GM21367 (cell line): ENCODE data around the gene GPHA2.
"Not testable (repeated sequence)": the region's sequence is repeated elsewhere in the genome, so short reads cannot be mapped to it uniquely, and the experiment has no call there.

ENCODE experiments used
- ATAC-seq: cut with Tn5 transposase; IDR thresholded peaks from one replicate; pipeline ENCODE4 v1.9.1; 2021; ENCODE audit not compliant: unreplicated experiment

The GPHA2 gene, protein sequence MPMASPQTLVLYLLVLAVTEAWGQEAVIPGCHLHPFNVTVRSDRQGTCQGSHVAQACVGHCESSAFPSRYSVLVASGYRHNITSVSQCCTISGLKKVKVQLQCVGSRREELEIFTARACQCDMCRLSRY

DNA sequence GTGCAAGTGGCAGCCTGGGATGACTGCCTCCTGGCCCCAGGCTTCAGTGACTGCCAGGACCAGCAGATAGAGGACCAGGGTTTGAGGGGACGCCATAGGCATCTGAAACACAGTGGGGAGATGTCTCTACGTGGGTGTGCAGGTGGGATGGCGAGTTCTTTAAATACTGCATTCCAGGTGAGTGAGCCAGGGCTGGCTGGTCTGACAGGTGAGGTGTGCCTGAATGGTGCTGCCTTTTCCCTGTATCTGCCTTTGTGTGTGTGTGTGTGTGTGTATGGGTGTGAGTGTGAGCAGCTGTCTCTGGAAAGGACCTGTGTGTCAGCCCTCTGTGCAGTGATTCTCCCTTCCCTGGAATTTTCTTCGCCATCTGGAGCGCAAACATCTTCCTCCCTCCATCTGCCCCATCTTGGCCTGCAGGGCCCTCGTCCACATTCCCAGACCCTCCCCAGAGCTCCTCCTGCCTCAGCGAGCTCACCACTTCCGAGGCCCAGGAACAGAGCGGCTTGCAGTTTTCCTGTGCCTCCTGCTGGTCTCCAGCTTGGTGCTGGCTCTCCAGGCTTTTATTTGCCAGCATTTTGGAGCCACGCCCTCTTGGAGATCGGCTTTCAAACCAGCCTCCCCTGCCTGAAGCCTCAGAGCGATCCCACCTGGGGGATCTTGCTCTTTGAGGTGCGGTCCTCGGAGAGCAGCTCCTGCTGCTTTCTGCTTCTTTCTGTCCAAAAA lies at the start of gene GPHA2:
GPHA2 (minus strand) TSS at position 535 of the 723 bp plus-strand sequence; CDS start at position 102, 433 bp downstream.
- ATAC-seq: no peak

DNA sequence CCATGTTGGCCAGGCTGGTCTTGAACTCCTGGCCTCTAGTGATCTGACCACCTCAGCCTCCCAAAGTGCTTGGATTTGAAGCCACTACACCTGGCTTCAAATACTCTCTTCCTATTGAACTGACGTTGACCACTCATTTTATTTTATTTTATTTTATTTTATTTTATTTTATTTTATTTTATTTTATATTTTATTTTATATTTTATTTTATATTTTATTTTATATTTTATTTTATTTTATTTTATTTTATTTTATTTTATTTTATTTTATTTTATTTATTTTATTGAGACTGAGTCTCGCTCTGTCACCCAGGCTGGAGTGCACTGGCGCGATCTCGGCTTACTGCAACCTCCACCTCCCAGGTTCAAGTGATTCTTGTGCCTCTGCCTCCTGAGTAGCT lies 47.6 kb upstream of the GPHA2 start:
- ATAC-seq: not testable (repeated sequence)

DNA sequence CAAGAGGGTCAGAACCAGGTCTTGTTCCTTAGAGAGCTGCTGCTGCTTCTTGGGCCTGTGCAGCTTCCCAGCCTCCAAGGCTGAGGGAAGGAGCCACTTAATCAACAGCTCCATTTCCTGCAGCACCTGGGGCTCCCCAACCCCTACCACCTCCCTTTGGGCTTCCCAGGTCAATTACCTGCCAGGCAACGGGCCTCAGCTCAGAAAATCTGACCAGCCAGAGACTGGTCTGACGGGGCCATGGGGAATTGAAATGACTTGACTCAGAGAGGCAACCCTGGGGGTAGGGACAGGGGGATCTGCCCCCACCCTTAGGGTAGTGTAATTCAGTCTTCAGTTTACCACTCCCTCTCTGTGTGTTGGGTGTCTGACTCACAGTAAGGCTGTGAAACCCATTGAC lies 41.0 kb upstream of the GPHA2 start:
- ATAC-seq: no peak

DNA sequence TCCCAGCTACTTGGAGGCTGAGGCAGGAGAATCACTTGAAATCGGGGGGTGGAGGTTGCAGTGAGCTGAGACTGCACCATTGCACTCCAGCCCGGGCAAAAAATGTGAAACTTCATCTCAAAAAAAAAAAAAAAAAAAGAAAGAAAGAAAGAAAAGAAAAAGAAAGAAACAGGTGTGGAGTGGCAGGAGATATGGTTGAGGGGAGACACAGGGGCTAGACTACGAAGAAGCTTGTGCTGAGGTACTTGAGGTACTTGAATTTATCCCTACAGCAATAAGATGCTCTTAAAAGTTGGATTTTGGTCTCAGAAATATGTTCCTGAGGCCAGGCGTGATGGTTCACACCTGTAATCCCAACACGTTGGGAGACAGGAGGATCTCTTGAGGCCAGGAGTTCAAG lies 38.4 kb upstream of the GPHA2 start:
- ATAC-seq: no peak

DNA sequence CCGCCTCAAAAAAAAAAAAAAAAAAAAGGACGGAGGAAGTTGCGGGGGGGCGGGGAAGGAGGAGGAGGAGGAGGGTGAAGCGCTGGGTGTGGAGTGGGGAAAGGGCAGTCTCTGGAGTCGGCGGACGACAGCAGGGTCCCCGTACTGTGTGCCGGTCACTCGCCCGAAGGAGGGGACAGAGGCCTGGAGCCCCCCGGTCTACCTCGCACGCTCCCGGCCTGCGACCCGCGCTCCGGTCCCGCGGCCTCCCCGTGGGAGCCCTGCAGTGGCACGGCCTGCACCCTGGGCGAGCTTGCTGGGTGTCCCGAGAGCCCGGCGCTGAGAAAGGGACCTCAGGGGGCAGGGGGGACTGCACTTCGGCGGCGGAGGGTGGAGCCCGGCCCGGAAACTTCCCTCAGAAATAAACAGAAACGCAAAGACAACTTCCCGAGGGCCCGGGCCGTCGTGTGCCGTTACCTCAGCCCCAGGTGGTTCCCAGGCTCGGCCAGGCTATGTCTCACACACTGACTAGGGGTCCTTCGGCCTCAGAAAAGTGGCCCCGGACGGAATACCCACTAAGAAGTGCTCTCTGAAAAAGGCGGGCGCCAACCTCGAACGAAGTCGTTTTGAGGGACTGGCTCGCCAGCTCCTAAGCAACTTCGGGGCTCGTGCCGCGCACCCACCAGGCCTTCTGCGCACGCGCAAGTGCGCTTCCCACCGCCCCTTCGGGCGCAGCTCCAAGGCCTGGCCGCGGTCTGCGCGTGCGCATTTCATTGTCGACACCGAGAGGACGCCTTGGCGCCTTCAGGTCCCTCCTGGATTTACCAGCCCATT lies 35.9 kb upstream of the GPHA2 start, which contains the start of gene MAJIN:
MAJIN (minus strand) TSS at position 688 of the 813 bp plus-strand sequence. CDS start 12,703 bp downstream, outside the sequence.
- ATAC-seq: no peak

DNA sequence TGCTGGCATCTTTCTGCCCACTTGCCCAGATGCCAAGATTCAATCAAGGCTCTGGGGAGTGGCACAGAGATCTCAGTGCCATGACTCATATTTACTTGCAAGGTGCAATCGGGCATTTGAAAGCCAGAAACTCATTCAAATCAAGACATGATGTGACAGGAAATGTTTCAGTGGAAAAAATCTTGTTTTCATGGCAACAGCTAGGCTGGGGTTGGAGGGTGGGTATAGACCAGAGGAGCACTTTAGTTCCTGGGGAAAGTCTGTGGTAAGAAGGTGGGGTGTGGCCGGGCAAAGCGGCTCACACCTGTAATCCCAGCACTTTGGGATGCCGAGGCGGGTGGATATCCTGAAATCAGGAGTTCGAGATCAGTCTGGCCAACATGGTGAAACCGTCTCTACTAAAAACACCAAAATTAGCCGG lies 35.0 kb upstream of the GPHA2 start:
- no peak for ATAC-seq

DNA sequence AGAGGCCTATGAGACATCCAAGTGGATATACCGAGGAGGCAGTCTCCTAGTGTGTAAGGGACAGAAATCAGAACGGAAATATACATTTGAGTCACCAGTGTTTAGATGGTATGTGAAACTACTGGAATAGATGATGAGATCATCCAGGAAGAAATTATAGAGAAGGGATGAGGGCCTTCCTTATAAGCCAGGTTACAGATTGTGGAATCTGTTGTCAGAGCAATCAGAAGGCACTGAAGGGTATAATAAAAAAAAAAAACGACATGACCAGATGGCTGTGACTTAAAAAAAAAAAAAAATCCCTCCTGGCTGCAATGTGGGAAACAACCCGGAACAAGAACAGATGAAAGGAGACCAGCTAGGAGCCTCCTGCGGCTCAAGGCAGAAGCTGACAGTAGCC lies 33.5 kb upstream of the GPHA2 start:
- ATAC-seq: no peak

DNA sequence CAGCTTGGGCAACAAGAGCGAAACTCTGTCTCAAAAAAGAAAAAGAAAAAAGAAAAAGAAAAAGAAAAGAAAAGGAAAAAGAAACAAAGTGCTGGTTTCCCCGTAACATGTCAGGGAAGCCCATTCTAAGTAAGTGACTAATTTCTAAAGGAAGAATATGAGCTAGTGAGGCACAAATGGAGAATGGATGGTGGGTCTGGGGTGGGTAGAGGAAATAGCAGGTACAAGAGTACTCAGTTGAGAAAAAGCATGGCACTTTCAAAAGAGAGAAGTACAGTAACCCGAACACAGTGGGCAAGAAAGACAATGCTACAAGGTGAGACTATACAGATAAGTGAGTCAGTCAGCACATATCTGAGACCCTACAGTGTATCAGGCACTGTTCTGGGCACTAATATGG lies 31.7 kb upstream of the GPHA2 start:
- no peak for ATAC-seq

DNA sequence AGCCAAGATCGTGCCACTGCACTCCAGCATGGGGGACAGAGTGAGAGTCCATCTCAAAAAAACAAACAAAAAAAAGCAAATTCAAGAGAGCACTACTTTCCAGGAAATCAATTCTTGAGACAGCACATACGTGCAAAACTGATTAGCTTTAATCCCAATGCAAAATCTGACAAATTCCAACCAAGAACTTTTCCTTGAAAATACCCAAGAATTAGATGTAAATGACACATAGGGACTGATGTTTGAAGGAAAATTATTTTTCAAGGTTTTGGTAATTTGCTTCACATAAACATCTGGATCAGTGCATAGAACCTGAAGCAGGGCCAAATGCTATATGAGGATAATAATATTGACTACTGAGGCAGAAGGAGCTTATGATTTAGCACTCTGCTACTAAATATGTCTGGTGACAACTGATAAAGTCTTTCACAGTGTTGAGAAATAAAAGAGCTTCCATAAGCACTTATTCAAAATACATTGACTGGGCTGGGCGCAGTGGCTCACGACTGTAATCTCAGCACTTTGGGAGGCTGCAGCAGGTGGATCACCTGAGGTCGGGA lies 27.5 kb upstream of the GPHA2 start:
- no peak for ATAC-seq

DNA sequence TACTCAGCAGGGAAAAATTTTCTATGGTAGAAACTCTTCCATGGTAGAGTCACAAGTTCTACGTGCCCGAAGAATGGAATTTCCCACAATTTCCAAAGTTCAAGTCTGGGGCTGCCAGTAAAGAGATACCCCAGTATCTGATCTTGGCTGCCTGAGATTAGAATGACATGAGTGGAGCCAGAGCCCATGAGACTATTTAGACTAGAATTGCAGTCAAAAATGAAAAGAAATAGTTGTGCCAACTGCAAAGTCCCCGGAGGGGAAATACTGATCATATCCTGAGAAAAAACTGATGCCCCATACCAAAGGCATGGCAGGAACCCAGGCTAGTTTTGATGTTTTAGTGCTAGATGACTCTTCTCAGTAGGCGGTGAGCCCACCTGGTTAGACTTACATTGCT lies 25.0 kb upstream of the GPHA2 start:
- no peak for ATAC-seq

DNA sequence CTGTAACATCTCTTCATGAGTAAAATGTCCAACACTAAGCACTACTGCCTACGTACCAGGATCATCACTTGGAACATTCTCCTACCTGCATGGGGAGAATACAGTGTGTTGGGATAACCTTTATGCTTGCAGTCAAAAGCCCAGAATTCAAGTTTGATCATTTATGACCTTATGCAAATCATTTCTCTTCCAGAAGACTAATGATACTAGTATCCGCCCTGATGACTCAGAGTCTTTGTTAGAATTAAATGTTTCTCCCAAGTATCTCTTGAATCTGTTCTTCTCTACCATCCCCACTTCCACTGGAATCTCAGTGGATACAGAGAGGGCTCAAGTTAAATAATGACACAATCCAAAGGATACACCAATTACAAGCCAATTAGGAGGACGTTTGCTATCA lies 23.8 kb upstream of the GPHA2 start:
- no peak for ATAC-seq

DNA sequence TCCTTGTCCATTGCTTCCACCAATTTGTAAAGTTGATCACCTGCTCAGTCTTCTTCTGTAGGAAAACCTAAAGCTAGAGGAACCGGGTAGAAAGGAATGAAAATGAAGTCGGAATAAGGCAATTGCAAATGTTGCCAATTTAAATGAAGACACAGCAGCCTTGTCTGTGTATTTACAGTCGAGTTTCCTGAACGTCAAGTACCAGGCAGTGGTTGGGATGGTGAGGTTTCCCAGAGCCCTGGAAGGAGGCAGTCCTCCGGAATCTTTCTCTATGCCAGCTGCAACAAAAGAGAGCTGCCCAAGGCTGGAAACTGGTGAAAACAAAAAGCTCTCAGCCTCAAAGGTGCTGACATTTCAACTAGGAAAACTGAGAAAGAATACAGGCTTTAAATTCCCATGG lies 18.5 kb upstream of the GPHA2 start:
- ATAC-seq: no peak

DNA sequence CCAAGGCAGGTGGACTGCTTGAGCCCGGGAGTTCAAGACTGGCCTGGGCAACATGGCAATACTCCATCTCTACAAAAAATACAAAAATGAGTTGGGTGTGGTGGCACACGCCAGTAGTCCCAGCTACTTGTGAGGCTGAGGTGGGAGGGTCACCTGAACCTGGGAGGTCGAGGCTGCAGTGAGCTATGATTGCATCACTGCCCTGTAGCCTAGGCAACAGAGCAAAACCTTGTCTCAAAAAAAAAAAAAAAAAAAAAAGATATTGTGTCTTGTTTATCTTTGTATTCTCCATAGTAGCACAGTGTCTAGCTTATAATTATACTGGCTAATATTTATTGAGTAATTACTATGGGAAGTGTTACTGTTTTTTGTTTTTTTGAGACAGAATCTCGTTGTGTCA lies 15.8 kb upstream of the GPHA2 start:
- ATAC-seq: no peak

DNA sequence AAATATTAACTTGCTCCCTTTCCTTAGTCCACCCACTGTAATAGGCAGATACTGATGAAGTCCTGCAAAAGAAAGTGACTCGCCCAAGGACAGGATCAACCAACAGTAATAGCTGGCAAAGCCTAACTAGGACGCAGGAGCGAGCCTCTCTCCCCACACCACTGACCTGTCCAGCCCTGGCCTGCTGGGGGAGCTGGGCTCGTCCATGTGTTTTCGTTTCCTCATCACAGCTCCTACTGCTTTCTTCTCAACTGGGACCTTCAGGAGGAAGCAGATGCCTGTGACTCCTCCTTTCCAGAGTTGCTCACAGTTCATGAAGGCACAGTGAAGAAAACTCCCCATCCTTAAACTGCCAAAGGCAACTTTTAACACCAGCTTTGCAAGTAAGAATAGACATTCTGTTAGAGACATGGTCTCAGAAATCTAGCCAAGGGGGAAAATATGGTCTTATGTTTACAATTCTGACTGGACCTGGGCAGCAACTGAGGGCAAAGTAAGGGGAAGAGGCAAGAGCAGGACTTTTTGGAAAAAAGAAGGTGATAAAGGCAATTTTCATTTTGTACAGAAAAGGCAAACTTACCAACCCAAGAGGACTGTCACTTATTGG lies 11.6 kb upstream of the GPHA2 start:
- ATAC-seq: no peak

DNA sequence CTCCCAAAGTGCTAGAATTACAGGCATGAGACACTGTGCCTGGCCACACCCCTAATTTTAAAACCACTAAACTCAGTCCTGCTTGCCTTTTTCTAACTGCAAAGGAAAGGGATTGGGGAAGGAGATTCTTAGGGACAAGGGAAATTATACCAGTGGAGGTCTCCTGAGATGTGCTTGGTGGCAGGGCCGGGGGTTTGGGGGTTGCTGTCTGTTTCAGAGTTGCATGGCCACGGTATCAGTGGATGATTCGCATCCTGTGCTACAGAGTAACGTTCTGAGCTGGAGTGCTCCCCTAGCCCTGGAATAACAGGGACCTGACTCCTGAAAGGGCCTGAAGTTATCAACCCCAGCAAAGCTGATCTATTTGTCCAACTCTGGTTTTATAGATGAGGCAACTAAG lies 846 bp upstream of the GPHA2 start:
- ATAC-seq: no peak

DNA sequence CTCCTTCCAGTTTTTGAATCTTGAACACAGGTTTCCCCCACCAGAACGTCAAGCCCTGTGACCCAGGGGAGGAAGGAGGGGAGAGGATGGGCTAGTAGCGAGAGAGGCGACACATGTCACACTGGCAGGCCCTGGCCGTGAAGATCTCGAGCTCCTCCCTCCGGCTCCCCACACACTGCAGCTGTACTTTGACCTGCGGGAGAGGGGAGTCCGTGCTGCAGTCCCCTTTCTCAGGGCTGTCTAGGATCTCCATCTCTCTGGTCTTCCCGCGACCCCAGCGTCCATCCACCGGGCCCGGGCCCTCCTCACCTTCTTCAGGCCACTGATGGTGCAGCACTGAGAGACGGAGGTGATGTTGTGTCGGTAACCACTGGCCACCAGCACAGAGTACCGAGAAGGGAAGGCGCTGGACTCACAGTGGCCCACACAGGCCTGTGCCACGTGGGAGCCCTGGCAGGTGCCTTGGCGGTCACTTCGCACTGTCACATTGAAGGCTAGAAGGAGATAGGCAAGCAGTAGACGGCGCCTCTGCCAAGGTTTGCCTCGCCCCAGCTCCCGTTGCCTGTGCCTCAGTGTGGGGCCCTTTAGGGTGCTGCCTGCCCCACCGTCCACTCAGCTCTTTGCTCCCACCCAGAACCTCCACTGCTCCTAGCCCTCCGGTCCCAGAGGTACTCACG lies 873 bp downstream of the GPHA2 start:
- ATAC-seq: no peak

DNA sequence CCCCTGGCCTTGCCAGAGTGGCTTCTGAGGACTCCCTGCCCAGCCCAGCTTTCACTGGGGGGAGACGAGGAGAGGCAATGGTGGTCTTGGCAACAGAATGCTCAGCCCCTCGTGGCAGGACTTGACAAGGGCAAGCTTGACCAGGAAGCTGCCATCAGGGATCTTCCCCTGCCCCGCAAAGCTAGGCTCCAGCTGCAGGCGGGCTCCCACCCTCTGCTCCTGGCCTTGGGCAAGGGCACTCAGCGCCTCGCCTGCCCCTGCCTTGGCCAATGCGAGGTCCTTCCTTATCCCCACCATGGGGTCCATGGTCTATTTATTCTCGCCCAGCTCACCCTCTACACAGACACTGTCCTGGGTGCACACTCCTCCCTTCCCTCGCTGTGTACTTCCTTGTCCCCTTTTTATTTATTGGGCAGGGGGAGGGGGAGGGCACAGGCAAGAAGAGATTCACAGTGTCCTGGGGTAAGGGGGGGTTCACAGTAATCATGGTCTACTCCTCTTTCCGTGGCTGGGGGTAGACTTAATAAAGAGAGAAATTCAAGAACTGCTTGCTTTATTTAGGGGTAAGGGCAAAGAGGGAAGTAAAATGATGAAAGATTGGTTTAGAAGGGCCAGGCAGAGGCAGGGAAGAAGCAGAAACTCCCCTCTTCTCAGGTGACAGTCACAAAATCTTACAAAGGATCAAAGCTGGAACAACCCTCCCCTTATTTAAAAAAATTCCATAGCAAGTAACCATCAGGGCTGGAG lies 1.6 kb downstream of the GPHA2 start:
- ATAC-seq: no peak

DNA sequence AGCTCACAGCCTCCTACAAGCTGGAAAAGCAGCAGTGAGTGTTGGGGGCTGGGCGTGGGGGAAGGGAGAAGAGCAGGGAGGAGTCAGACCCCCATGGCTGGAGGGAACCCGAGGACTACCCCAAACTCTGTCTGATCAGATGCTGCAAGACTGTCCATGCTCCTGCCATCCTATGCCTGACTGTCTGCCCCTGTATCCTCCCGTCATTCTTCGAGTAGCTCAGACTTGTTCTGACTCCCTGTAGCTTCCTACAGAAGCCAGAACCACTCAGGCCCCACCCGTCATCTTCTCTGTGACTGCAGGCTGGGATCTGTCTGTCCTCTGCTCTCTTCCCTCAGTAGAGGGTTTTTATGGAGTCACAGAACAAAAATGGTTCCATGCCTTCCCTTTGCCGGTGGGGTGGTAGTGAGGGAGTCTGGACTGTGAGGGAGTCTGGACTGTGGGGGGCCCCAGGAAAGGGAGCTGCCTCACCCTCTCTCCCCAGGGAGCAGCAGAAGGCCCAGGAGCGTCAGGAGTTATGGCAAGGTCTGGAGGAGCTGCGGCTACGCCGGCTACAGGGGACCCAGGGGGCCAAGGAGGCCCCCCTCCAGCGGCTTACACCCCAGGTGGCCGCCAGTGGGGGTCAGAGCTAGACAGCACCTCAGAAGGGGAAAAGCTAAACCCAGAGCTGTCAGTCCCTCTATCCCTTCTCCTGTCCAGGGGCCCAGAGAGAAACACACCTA lies 2.3 kb downstream of the GPHA2 start:
- ATAC-seq: no peak

DNA sequence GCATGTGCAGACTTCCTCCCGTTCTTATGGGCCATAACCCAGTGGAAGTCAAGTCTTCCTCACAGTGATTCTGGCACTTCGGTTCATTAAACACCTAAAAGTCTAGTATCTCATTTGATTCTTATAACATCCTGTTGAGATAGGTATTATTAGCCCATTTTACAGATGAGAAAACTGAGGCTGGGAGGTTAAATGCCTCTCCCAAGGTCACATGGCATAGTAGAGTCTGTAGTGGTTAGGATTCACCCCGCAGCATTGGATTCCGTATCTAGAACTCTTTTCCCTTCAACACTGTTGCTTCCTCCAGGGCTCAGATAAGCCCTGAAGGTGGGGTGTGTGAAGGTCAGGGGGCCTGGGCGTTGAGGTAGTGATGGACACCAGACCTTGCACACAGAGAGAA lies 3.4 kb downstream of the GPHA2 start:
- no peak for ATAC-seq
